ENCODE results near the gene COL18A1. TPM values are rescaled to one million over a fixed set of nuclear protein-coding genes. Genes with fewer than 3 reads are reported as not detected.

The COL18A1 gene
- total RNA-seq, 1 experiment from 2014 or later: 170 TPM

DNA sequence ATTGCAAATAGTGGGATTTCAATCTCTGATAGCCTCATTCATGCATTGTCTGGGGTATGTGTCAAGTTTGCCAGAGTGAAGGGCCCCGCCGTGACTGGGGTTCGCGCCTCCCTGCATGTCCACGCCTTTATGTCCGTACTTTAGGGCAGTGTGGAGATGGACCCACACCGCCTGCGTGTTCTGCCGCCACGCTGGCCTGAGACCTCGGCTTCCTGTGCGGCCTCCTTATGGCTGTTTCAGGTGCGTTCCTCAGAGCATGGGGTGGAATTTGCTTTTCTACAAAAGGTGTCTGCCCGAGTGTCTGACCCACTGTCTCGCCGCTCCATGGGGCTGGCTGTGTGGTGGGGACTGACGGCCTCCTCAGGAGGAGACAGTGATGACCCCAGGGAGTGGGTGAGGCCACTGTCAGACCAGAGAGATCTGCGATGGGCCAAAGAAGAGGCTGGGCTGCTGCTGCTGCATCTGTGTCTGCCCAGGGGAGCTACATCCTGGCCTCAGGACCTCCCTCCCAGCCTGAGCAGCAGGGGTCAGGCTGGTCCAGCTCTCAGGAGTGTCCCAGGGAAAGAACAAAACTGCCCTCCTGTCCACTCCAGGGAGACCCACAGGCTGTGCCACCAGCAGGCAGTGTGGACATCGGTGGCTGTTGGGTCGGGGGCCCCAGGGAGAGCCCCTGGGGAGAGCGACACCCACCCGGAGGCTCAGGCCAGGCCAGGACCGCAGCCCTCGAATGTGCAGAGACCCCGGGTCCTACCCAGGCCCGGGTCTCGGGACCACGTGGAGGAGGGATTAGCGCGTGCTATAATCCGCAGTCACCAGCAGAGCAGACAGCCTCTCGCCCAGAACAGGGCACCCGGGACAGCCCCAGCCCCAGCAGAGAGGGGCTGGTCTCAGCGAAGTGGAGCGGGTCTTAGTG, 147.1 kb downstream of the COL18A1 start:
- no TSS peak for BruUV-seq (replicated peaks)
- DNase-seq: peak in 1 of 2 experiments; percentile 26
- H3K36me3 ChIP-seq (ENCODE audit: control insufficient read depth, insufficient read depth, low read length): no peaks in the 10 kb centered on the region
- ChIA-PET POLR2A (no interaction called here), CTCF (no interaction called here)
- no peaks in the 10 kb centered on the region for H3K27me3 ChIP-seq (replicated peaks; ENCODE audit: control insufficient read depth, insufficient read depth, low read length)
- TF ChIP-seq, protein P1, sequence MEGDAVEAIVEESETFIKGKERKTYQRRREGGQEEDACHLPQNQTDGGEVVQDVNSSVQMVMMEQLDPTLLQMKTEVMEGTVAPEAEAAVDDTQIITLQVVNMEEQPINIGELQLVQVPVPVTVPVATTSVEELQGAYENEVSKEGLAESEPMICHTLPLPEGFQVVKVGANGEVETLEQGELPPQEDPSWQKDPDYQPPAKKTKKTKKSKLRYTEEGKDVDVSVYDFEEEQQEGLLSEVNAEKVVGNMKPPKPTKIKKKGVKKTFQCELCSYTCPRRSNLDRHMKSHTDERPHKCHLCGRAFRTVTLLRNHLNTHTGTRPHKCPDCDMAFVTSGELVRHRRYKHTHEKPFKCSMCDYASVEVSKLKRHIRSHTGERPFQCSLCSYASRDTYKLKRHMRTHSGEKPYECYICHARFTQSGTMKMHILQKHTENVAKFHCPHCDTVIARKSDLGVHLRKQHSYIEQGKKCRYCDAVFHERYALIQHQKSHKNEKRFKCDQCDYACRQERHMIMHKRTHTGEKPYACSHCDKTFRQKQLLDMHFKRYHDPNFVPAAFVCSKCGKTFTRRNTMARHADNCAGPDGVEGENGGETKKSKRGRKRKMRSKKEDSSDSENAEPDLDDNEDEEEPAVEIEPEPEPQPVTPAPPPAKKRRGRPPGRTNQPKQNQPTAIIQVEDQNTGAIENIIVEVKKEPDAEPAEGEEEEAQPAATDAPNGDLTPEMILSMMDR (IDR thresholded peaks at IDR 0.05; ENCODE audit: insufficient read depth in 1 of 2, low read depth in 1 of 2, low read length in 1 of 2, severe bottlenecking in 1 of 2, unreplicated experiment in 1 of 2): no peak
- no peak overlapping the region for H3K4me3 Mint-ChIP-seq (ENCODE audit: unreplicated experiment)
- intact Hi-C loops (cut with micrococcal nuclease; ENCODE audit: unreplicated experiment): no loop called here
- no peaks in the 10 kb centered on the region for H3K27me3 Mint-ChIP-seq (ENCODE audit: insufficient read depth, unreplicated experiment)
- H3K36me3 Mint-ChIP-seq (ENCODE audit: insufficient read depth, unreplicated experiment): no peaks in the 10 kb centered on the region
- H3K4me3 ChIP-seq (ENCODE audit: low read depth, low read length): no peak overlapping the region
- no peaks in the 10 kb centered on the region for H3K9me3 ChIP-seq
- no peaks in the 10 kb centered on the region for H3K9me3 Mint-ChIP-seq (ENCODE audit: unreplicated experiment)
- peaks cover 26% of the 10 kb centered on the region for H3K4me1 Mint-ChIP-seq (ENCODE audit: low read depth, unreplicated experiment)
- H3K27ac Mint-ChIP-seq (ENCODE audit: unreplicated experiment): no peak overlapping the region
- peaks cover 28% of the 10 kb centered on the region for H3K4me1 ChIP-seq

DNA sequence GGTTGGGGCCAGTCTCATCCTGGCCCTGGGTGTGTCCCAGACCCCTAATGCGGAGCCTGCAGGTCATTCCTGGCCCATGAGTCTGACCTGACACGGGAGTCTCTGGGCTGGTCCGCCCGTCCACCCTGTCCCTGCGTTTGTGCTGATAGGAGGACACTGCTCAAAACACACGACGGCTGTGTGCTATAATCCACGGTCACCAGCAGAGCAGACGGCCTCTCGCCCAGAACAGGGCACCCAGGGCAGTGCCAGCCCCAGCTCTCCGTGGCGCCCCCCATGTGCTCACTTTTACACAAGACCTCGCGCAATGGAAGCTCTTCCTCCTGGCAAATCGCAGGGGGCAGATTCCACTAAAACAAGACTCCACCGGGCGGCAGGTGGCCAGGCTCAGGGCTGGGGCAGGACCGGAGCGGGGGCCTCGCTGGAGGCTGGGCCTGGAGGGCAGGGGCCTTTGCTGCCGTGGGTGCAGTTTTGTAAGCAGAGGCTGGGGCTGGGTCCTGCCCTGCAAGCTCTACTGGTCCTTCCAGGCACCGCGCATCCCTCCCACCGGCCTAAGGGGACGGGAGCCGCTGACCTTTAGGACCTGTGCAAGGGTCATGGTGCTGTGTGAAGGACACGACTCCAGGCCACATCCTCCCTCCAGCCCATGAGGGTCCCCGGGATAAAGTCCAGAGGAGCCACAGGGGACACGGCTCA, 147.9 kb downstream of the COL18A1 start:
- ChIA-PET POLR2A (no interaction called here), CTCF (no interaction called here)
- Mint-ChIP-seq H3K4me3 (ENCODE audit: unreplicated experiment) (no peak overlapping the region), H3K27me3 (ENCODE audit: insufficient read depth, unreplicated experiment) (no peaks in the 10 kb centered on the region), H3K27ac (ENCODE audit: unreplicated experiment) (no peak overlapping the region), H3K9me3 (ENCODE audit: unreplicated experiment) (no peaks in the 10 kb centered on the region), H3K36me3 (ENCODE audit: insufficient read depth, unreplicated experiment) (no peaks in the 10 kb centered on the region), H3K4me1 (ENCODE audit: low read depth, unreplicated experiment) (peaks cover 19% of the 10 kb centered on the region)
- Histone ChIP-seq H3K36me3 (ENCODE audit: control insufficient read depth, insufficient read depth, low read length) (no peaks in the 10 kb centered on the region), H3K4me3 (ENCODE audit: low read depth, low read length) (no peak overlapping the region), H3K4me1 (peaks cover 20% of the 10 kb centered on the region), H3K9me3 (no peaks in the 10 kb centered on the region), H3K27me3 (replicated peaks; ENCODE audit: control insufficient read depth, insufficient read depth, low read length) (no peaks in the 10 kb centered on the region)
- TF ChIP-seq, protein P1 (IDR thresholded peaks at IDR 0.05; ENCODE audit: insufficient read depth in 1 of 2, low read depth in 1 of 2, low read length in 1 of 2, severe bottlenecking in 1 of 2, unreplicated experiment in 1 of 2): no peak
- intact Hi-C loops (cut with micrococcal nuclease; ENCODE audit: unreplicated experiment): no loop called here
- DNase-seq: peak in 1 of 2 experiments; percentile 45
- no TSS peak for BruUV-seq (replicated peaks)

DNA sequence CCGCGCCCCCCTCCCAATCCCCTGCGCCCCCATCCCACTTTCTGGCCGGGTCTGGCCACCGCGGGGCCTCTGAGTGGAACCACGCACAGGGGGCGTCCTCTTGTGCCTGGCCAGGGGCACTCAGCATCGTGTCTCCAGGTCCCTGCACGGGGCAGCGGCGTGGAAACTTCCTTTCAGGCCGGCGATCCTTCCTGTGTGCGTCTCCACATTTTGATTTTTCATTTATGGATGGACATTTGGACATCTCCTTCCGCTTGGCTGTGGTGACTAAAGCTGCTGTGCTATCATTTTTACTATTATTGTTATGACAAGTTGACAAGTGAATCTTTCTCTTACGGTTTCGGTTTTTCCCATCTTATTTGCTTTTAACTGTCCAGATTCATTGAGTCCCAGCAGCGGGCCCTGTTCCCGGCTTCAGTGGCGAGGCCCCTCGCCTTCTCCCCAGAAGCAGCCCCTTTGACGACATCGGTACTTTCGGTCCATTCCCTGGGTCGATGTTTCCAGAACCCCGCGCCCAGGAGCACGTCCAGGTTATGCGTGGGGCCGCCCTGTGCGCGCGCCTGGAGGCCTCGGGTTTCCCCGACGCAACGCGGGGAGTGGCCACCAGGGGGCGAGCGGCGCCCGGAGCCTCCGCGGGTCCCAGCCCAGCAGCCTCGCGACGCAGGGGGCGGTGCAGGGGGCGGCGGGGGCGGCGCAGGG, 149.7 kb downstream of the COL18A1 start:
- Histone ChIP-seq H3K4me3 (ENCODE audit: low read depth, low read length) (peak overlapping the region; percentile 45), H3K4me1 (peaks cover 6% of the 10 kb centered on the region), H3K9me3 (no peaks in the 10 kb centered on the region), H3K36me3 (ENCODE audit: control insufficient read depth, insufficient read depth, low read length) (no peaks in the 10 kb centered on the region), H3K27me3 (replicated peaks; ENCODE audit: control insufficient read depth, insufficient read depth, low read length) (no peaks in the 10 kb centered on the region)
- BruUV-seq (replicated peaks): no TSS peak
- H3K36me3 Mint-ChIP-seq (ENCODE audit: insufficient read depth, unreplicated experiment): no peaks in the 10 kb centered on the region
- ChIA-PET CTCF (no interaction called here), POLR2A (interaction anchor here (0.6 to 1.4 kb wide), 2 partner anchors 131 to 542 kb away, joined by 3 to 4 read pairs; no protein-coding TSS in a partner anchor)
- peak overlapping the region; percentile 55 for H3K27ac Mint-ChIP-seq (ENCODE audit: unreplicated experiment)
- no peaks in the 10 kb centered on the region for H3K27me3 Mint-ChIP-seq (ENCODE audit: insufficient read depth, unreplicated experiment)
- H3K4me1 Mint-ChIP-seq (ENCODE audit: low read depth, unreplicated experiment): peaks cover 9% of the 10 kb centered on the region
- intact Hi-C loops (cut with micrococcal nuclease; ENCODE audit: unreplicated experiment): no loop called here
- TF ChIP-seq, protein P1 (IDR thresholded peaks at IDR 0.05; ENCODE audit: insufficient read depth in 1 of 2, low read depth in 1 of 2, low read length in 1 of 2, severe bottlenecking in 1 of 2, unreplicated experiment in 1 of 2): peak; percentile 71 to 81
- no peaks in the 10 kb centered on the region for H3K9me3 Mint-ChIP-seq (ENCODE audit: unreplicated experiment)
- peak overlapping the region; percentile 86 for H3K4me3 Mint-ChIP-seq (ENCODE audit: unreplicated experiment)
- DNase-seq: peak; percentile 71 to 93

All from Caco-2 (cell line).